ENCODE data around the gene DCST1. TPM values are rescaled to one million over a fixed set of nuclear protein-coding genes. Genes with fewer than 3 reads are reported as not detected.

DCST1 gene
- total and polyA plus RNA-seq, 2 of the 13 experiments (the other 11 are each of a cell fraction or from before 2014, with no cell fraction given): 0.04 TPM; not detected in 1

- H3K9ac ChIP-seq (ENCODE audit: insufficient read depth, low read depth, low read length): no peak overlapping the region
- intact Hi-C loops (cut with micrococcal nuclease; ENCODE audit: unreplicated experiment) (loop anchor here (5.0 kb wide), 1 partner anchor 63 kb away; no protein-coding TSS in a partner anchor), in situ Hi-C loops (cut with HindIII; ENCODE audit: extremely low pct_ligation_motif_present, low pct_unique_long_range_greater_than_20kb) (loop anchor here (5.0 kb wide), 1 partner anchor 78 kb away; the partner anchor contains the start of gene FLAD1)
- no peak overlapping the region for H3K4me3 ChIP-seq (replicated peaks in 1 of 3; ENCODE audit: insufficient read depth in 1 of 3, low read depth in 2 of 3, low read length in 3 of 3)
- no peak overlapping the region for H2AFZ ChIP-seq (ENCODE audit: low read length)
- no peaks in the 10 kb centered on the region for H4K20me1 ChIP-seq (ENCODE audit: insufficient read depth, low read length)
- 82% methylated on average over 4 of the region's 8 CpGs for WGBS (ENCODE audit: low lambda C conversion rate)
- H3K4me2 ChIP-seq (ENCODE audit: low read depth, low read length): no peak overlapping the region
- H3K36me3 ChIP-seq (replicated peaks in 1 of 2; ENCODE audit: control insufficient read depth in 1 of 2, insufficient read depth in 2 of 2, low read length in 2 of 2): peaks cover 6 to 17% of the 10 kb centered on the region in 2 experiments
- TF ChIP-seq ZNF616 (CRISPR knock-in tag; IDR thresholded peaks at IDR 0.05; ENCODE audit: low read depth): no peak
- no peak for TF ChIP-seq ZNF121 (CRISPR knock-in tag; IDR thresholded peaks at IDR 0.05)
- no peak for TF ChIP-seq SRSF1 (optimal IDR thresholded peaks at IDR 0.05; ENCODE audit: low read depth, low read length)
- TF ChIP-seq ZNF263 (CRISPR knock-in tag; IDR thresholded peaks at IDR 0.05): no peak
- TF ChIP-seq REL (CRISPR knock-in tag; conservative IDR thresholded peaks at IDR 0.05): no peak
- no peak for TF ChIP-seq ZNF207 (IDR thresholded peaks at IDR 0.05; ENCODE audit: borderline replicate concordance)
- TF ChIP-seq MAFF (IDR thresholded peaks at IDR 0.05; ENCODE audit: low read depth, low read length): no peak
- TF ChIP-seq ZNF724P (CRISPR knock-in tag; IDR thresholded peaks at IDR 0.05; ENCODE audit: borderline replicate concordance): no peak
- TF ChIP-seq ZNF510 (CRISPR knock-in tag; IDR thresholded peaks at IDR 0.05; ENCODE audit: low read depth): no peak
- TF ChIP-seq ZFAT (CRISPR knock-in tag; conservative IDR thresholded peaks at IDR 0.05): no peak
- no peak for TF ChIP-seq BRD4 (CRISPR knock-in tag; IDR thresholded peaks at IDR 0.05)
- TF ChIP-seq ZNF451 (CRISPR knock-in tag; IDR thresholded peaks at IDR 0.05): no peak
- no peak for TF ChIP-seq EHMT2 (IDR thresholded peaks at IDR 0.05; ENCODE audit: borderline replicate concordance, low read depth, low read length)
- no peak for TF ChIP-seq SNRNP70 (IDR thresholded peaks at IDR 0.05; ENCODE audit: low read depth, low read length)
- H3K4me1 ChIP-seq (ENCODE audit: insufficient read depth, low read length): peaks cover 32% of the 10 kb centered on the region
- H3K9me3 ChIP-seq (ENCODE audit: low read length): no peaks in the 10 kb centered on the region
- FAIRE-seq: no peak
- no TSS peak for BruUV-seq (replicated peaks)
- ATAC-seq: no peak
- H3K79me2 ChIP-seq (ENCODE audit: insufficient read depth, low read length): peaks cover 9% of the 10 kb centered on the region
- ChIA-PET POLR2A (interaction anchor here (1.3 kb wide), 1 partner anchor 11 kb away, joined by 4 read pairs; no protein-coding TSS in a partner anchor), CTCF (ENCODE audit: low intra/inter-chr PET ratio, low total read pairs) (interaction anchor here (0.7 to 4.0 kb wide), 5 partner anchors 10 to 99 kb away, joined by 5 to 39 read pairs (median 9); partner anchors contain the start of gene ADAM15)
- no peak for DNase-seq (ENCODE audit: low spot score)
- no peaks in the 10 kb centered on the region for H3K27me3 ChIP-seq (ENCODE audit: control insufficient read depth in 1 of 2, insufficient read depth in 2 of 2, low read length in 2 of 2)
- H3K27ac ChIP-seq (ENCODE audit: extremely low read length, insufficient read depth, low read length): no peak overlapping the region
These were observed 27.1 kb downstream of the DCST1 start for GRCh38 chr1:155060736-155061135.
